Measurements from ENCODE around the gene SLC2A4RG. TPM values are rescaled to one million over a fixed set of nuclear protein-coding genes. Genes with fewer than 3 reads are reported as not detected.

SLC2A4RG gene
- polyA plus RNA-seq, 1 donor = 61.5 TPM

DNA sequence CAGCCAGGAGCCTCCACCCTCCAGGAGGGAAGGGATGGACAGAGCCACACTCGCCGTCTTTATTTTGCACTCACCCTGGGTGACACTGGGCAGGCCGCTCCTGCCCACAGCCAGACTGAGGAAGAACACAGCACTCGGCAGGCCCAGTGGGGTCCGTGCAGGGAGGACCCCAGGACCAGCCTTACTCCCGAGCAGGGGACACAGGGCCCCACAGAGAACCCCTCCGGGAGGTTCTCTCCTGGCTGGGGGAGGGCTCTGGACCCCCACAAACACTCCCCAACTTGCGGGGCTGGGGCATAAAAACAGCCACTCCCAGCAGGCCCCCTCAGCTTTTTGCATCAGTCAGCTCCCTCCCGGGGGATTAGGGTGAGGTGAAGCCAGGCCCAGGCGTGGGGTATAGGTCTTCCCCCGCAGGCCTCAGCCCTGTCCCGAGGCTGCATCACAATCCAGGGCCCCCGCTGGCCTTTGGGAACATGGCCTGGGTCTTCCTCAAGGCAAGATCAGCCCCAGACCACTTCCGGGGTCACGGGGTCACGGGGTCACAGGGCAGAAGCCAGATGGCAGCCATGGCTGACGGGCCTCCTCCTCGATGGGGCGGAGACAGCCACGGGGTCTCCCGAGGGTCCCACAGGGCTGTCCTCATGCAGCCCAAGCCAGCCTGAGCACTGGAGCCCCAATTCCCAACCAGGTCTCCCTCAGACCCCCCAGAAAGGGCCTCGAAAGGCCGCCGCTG is 39.9 kb upstream of the SLC2A4RG start:
- no peak for DNase-seq
- no peaks in the 10 kb centered on the region for H3K9me3 ChIP-seq (ENCODE audit: control insufficient read depth, low read depth, low read length)
- peaks cover 22% of the 10 kb centered on the region for H3K36me3 ChIP-seq (ENCODE audit: control insufficient read depth, insufficient read depth, low read length)
- H3K27me3 ChIP-seq (ENCODE audit: control insufficient read depth, insufficient read depth, low read length) = no peaks in the 10 kb centered on the region
- no peak overlapping the region for H3K4me3 ChIP-seq (ENCODE audit: low read length)
- WGBS (ENCODE audit: insufficient coverage, low lambda C conversion rate) = no CpG with 5 or more reads among the region's 24 CpGs
- no peak overlapping the region for H3K27ac ChIP-seq (ENCODE audit: low read length)
- H3K4me1 ChIP-seq (ENCODE audit: control insufficient read depth, insufficient read depth, low read length) = peaks cover 11% of the 10 kb centered on the region

- WGBS (ENCODE audit: insufficient coverage, low lambda C conversion rate) = no CpG with 5 or more reads among the region's 43 CpGs
- DNase-seq = no peak
Measured at GRCh38 chr20:63700199-63701050, 39.2 kb upstream of the SLC2A4RG start.

DNA sequence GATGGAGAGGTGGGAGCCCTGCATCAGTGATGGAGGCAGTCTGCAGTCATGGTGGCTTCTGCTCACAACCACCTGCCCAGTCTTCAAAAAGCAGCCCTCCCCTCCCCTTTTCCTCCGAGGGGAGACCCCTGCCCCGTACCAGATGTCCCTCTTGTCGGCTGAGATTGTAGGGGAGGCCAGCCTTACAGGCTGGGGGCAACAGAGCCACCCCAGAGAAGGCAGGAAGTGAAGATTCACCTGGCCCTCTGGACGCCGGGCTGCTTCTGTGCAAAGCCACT is 38.6 kb upstream of the SLC2A4RG start:
- no CpG with 5 or more reads among the region's 5 CpGs for WGBS (ENCODE audit: insufficient coverage, low lambda C conversion rate)
- H3K4me3 ChIP-seq (ENCODE audit: low read length) = no peak overlapping the region
- H3K36me3 ChIP-seq (ENCODE audit: control insufficient read depth, insufficient read depth, low read length) = peaks cover 26% of the 10 kb centered on the region
- H3K9me3 ChIP-seq (ENCODE audit: control insufficient read depth, low read depth, low read length) = no peaks in the 10 kb centered on the region
- no peaks in the 10 kb centered on the region for H3K27me3 ChIP-seq (ENCODE audit: control insufficient read depth, insufficient read depth, low read length)
- no peak for DNase-seq
- no peak overlapping the region for H3K27ac ChIP-seq (ENCODE audit: low read length)
- peaks cover 9% of the 10 kb centered on the region for H3K4me1 ChIP-seq (ENCODE audit: control insufficient read depth, insufficient read depth, low read length)

More at GRCh38 chr20:63700199-63701050, 39.2 kb upstream of the SLC2A4RG start:
- no peaks in the 10 kb centered on the region for H3K9me3 ChIP-seq (ENCODE audit: control insufficient read depth, low read depth, low read length)
- peaks cover 23% of the 10 kb centered on the region for H3K36me3 ChIP-seq (ENCODE audit: control insufficient read depth, insufficient read depth, low read length)
- H3K27ac ChIP-seq (ENCODE audit: low read length) = no peak overlapping the region
- peaks cover 11% of the 10 kb centered on the region for H3K4me1 ChIP-seq (ENCODE audit: control insufficient read depth, insufficient read depth, low read length)
- no peaks in the 10 kb centered on the region for H3K27me3 ChIP-seq (ENCODE audit: control insufficient read depth, insufficient read depth, low read length)
- no peak overlapping the region for H3K4me3 ChIP-seq (ENCODE audit: low read length)

DNA sequence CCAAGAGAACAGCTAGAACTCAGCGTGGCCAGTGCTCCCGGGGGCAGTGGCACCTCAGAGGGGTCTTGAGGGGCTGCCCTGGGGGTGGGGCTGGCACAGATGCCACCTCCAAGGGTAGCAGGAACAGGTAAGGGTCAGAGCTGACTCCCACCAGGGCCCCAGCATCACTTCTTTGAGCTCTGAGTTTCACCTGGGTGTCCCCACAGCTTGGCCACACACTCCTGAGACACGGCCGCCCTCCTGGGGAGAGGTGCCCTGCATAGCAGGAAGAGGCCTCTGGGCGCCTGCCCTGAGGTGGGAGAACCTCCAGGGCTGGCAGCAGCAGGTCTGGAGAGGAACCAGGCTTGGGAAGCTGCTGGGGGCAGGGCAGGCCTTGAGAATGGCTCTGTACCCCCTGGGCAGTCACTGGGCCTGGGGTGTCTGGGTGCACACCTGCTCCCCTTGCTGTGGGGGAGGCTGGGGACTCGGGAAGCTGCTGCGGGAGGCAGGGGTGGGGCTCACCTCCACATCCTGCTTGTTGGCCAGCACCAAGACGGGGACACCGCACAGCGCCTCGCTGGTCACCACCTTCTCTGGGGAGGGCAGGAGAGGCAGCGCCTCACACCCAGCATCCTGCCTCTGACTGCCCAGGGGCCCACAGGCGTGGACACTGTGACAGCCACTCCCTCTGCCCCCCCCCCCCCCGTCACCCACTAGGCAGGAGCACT is 38.1 kb upstream of the SLC2A4RG start:
- no peaks in the 10 kb centered on the region for H3K27me3 ChIP-seq (ENCODE audit: control insufficient read depth, insufficient read depth, low read length)
- DNase-seq = no peak
- H3K4me3 ChIP-seq (ENCODE audit: low read length) = no peak overlapping the region
- H3K36me3 ChIP-seq (ENCODE audit: control insufficient read depth, insufficient read depth, low read length) = peaks cover 30% of the 10 kb centered on the region
- WGBS (ENCODE audit: insufficient coverage, low lambda C conversion rate) = no CpG with 5 or more reads among the region's 14 CpGs
- no peaks in the 10 kb centered on the region for H3K9me3 ChIP-seq (ENCODE audit: control insufficient read depth, low read depth, low read length)
- no peak overlapping the region for H3K27ac ChIP-seq (ENCODE audit: low read length)
- peaks cover 11% of the 10 kb centered on the region for H3K4me1 ChIP-seq (ENCODE audit: control insufficient read depth, insufficient read depth, low read length)

GRCh38 chr20:63702036-63702665 is 37.4 kb upstream of the SLC2A4RG start:
- no CpG with 5 or more reads among the region's 16 CpGs for WGBS (ENCODE audit: insufficient coverage, low lambda C conversion rate)
- no peak overlapping the region for H3K4me3 ChIP-seq (ENCODE audit: low read length)
- H3K36me3 ChIP-seq (ENCODE audit: control insufficient read depth, insufficient read depth, low read length) = peaks cover 32% of the 10 kb centered on the region
- H3K27me3 ChIP-seq (ENCODE audit: control insufficient read depth, insufficient read depth, low read length) = no peaks in the 10 kb centered on the region
- no peaks in the 10 kb centered on the region for H3K9me3 ChIP-seq (ENCODE audit: control insufficient read depth, low read depth, low read length)
- no peak overlapping the region for H3K27ac ChIP-seq (ENCODE audit: low read length)
- no peak for DNase-seq
- peaks cover 11% of the 10 kb centered on the region for H3K4me1 ChIP-seq (ENCODE audit: control insufficient read depth, insufficient read depth, low read length)

DNA sequence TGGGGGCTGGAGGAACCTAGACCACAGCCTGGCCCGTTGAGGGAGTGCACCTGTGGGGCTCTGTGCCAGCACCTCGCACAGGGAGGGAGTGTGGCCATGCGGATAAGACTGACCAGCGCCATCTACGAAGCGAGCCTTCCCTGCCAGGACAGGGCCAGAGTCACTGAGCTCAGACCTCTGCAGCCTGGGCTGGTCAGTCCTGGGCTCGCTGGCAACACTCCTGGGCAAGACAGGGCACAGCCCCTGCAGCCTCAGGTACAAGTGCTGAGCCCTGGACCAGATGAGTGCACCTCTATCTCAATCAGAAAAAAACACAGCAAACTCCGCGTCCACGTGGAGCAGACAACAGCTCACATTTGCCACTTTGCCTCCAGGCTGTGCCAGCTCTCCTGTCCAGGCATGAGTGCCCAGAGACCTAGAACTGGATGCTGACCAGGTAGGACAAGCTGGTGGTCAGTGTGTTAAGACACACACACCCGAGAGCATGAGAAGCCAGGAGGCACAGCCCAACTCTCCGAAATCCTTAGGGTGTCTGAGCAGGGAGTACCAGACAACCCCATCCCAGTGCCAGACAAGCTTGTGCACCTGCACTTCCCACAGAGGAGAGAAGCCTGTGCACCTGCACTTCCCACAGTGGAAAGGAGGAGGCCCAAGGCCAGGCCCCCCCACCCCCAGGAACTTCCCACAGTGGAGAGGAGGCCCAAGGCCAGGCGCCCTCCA is 36.7 kb upstream of the SLC2A4RG start:
- peaks cover 11% of the 10 kb centered on the region for H3K4me1 ChIP-seq (ENCODE audit: control insufficient read depth, insufficient read depth, low read length)
- H3K4me3 ChIP-seq (ENCODE audit: low read length) = no peak overlapping the region
- WGBS (ENCODE audit: insufficient coverage, low lambda C conversion rate) = no CpG with 5 or more reads among the region's 13 CpGs
- H3K36me3 ChIP-seq (ENCODE audit: control insufficient read depth, insufficient read depth, low read length) = peaks cover 32% of the 10 kb centered on the region
- H3K9me3 ChIP-seq (ENCODE audit: control insufficient read depth, low read depth, low read length) = no peaks in the 10 kb centered on the region
- no peak overlapping the region for H3K27ac ChIP-seq (ENCODE audit: low read length)
- H3K27me3 ChIP-seq (ENCODE audit: control insufficient read depth, insufficient read depth, low read length) = no peaks in the 10 kb centered on the region
- DNase-seq = no peak

- Histone ChIP-seq H3K4me1 (ENCODE audit: control insufficient read depth, insufficient read depth, low read length) (peaks cover 11% of the 10 kb centered on the region), H3K36me3 (ENCODE audit: control insufficient read depth, insufficient read depth, low read length) (peaks cover 32% of the 10 kb centered on the region), H3K9me3 (ENCODE audit: control insufficient read depth, low read depth, low read length) (no peaks in the 10 kb centered on the region), H3K27ac (ENCODE audit: low read length) (no peak overlapping the region), H3K27me3 (ENCODE audit: control insufficient read depth, insufficient read depth, low read length) (no peaks in the 10 kb centered on the region), H3K4me3 (ENCODE audit: low read length) (no peak overlapping the region)
- WGBS (ENCODE audit: insufficient coverage, low lambda C conversion rate) = no CpG with 5 or more reads among the region's 15 CpGs
- DNase-seq = no peak
Measured at GRCh38 chr20:63703471-63703975, 36.1 kb upstream of the SLC2A4RG start.

- no peak overlapping the region for H3K27ac ChIP-seq (ENCODE audit: low read length)
- no CpG with 5 or more reads among the region's 11 CpGs for WGBS (ENCODE audit: insufficient coverage, low lambda C conversion rate)
- peaks cover 32% of the 10 kb centered on the region for H3K36me3 ChIP-seq (ENCODE audit: control insufficient read depth, insufficient read depth, low read length)
- no peaks in the 10 kb centered on the region for H3K9me3 ChIP-seq (ENCODE audit: control insufficient read depth, low read depth, low read length)
- H3K4me3 ChIP-seq (ENCODE audit: low read length) = no peak overlapping the region
- no peak for DNase-seq
- H3K4me1 ChIP-seq (ENCODE audit: control insufficient read depth, insufficient read depth, low read length) = peaks cover 15% of the 10 kb centered on the region
- no peaks in the 10 kb centered on the region for H3K27me3 ChIP-seq (ENCODE audit: control insufficient read depth, insufficient read depth, low read length)
Measured at GRCh38 chr20:63703976-63704748, 35.4 kb upstream of the SLC2A4RG start.

- no CpG with 5 or more reads among the region's 6 CpGs for WGBS (ENCODE audit: insufficient coverage, low lambda C conversion rate)
- H3K27ac ChIP-seq (ENCODE audit: low read length) = no peak overlapping the region
- H3K4me3 ChIP-seq (ENCODE audit: low read length) = no peak overlapping the region
- H3K4me1 ChIP-seq (ENCODE audit: control insufficient read depth, insufficient read depth, low read length) = peaks cover 17% of the 10 kb centered on the region
- H3K9me3 ChIP-seq (ENCODE audit: control insufficient read depth, low read depth, low read length) = no peaks in the 10 kb centered on the region
- H3K36me3 ChIP-seq (ENCODE audit: control insufficient read depth, insufficient read depth, low read length) = peaks cover 36% of the 10 kb centered on the region
- no peak for DNase-seq
- no peaks in the 10 kb centered on the region for H3K27me3 ChIP-seq (ENCODE audit: control insufficient read depth, insufficient read depth, low read length)
Measured at GRCh38 chr20:63704749-63705117, 34.8 kb upstream of the SLC2A4RG start.

Data from large intestine (tissue), 3 donors.